ENCODE results near the gene CDX2.

CDX2 gene

DNA sequence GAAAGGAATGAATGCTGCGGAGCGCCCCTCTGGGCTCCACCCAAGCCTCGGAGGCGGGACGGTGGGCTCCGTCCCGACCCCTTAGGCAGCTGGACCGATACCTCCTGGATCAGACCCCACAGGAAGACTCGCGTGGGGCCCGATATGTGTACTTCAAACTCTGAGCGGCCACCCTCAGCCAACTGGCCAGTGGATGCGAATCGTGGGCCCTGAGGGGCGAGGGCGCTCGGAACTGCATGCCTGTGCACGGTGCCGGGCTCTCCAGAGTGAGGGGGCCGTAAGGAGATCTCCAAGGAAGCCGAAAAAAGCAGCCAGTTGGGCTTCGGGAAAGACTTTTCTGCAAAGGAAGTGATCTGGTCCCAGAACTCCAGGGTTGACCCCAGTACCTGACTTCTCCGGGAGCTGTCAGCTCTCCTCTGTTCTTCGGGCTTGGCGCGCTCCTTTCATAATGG is 40.7 kb downstream of the CDX2 start:
- DNase-seq, result no peak

DNA sequence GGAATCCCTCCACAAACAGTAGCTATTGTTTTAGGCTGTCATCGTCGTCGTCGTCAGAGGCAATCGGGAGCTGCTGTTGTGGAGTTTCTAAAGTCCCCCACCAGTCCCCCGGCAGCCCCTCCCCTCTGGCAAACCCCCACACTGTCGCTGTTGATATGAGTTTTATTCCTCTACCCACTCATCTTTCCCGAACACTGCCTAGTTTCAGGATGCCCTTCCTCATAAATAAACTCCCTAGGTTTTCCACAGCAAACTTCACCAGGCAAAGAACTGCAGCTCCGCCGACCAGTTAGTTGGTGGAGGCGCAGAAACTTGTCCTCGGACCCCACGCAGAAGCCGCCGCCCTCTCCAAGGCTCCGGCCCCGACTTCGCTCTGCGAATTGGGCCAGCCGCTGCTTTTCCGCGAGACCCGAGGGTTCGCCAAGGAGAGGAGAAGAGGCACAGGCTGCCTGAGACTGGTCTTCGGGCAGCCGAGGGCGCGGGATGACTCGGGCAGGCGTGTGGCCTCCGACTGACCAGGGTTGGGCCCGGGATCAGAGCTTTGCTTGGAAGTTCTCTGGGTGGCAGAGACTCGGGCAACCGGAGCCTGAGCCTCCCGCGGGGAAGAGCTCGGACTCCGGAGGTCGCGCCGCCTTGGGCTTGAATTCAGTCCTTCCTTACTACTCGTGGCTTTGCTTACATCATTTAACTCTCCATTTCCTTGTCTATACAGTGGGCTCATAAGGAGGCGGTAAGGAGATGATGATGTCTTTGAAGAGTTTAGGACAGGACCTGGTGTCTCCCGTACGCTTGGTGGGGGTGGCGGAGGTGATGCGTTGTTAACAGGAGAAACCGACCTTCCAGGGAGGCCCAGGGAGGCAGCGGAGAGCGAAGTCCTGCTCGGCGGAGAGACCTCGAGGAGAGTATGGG is 41.4 kb downstream of the CDX2 start:
- DNase-seq, result no peak

DNA sequence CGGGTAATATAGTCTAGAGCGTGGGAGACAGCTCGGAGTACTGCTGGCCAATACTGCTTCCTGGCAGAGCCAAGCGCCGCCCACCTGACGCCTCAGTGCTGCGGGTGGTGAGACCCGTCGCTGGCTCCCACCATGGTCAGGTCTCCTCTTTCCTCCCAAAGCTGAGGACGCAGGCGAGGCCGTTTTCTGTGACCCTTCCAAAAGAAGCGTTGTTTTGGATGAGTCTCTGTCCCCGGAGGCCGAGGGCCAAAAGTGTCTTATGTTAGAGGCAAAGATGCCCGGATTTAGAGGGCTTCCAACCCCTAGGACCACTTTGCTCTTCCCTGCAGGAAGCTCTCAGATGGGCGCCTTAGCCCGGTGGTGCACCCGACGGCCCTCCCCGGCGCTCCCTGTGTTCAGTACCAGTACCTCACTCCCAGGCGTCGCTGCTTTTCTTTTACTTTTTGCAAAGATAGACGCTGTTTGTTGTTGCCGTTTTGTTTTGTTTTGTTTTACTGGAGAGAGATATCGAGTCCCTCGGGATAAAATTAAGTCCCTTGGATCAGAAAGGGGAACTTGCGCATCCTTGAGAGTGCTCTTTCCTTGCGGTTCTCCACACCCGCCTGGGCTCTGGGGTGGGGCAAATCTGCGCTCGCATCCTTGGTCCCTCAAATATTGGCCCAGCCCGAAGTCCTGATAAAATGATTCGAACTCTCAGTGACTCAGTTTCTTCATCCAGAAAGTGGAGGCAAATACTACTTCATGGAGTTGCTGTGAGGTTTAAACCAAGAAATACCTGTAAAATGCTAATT is 42.3 kb downstream of the CDX2 start:
- no peak for DNase-seq

DNA sequence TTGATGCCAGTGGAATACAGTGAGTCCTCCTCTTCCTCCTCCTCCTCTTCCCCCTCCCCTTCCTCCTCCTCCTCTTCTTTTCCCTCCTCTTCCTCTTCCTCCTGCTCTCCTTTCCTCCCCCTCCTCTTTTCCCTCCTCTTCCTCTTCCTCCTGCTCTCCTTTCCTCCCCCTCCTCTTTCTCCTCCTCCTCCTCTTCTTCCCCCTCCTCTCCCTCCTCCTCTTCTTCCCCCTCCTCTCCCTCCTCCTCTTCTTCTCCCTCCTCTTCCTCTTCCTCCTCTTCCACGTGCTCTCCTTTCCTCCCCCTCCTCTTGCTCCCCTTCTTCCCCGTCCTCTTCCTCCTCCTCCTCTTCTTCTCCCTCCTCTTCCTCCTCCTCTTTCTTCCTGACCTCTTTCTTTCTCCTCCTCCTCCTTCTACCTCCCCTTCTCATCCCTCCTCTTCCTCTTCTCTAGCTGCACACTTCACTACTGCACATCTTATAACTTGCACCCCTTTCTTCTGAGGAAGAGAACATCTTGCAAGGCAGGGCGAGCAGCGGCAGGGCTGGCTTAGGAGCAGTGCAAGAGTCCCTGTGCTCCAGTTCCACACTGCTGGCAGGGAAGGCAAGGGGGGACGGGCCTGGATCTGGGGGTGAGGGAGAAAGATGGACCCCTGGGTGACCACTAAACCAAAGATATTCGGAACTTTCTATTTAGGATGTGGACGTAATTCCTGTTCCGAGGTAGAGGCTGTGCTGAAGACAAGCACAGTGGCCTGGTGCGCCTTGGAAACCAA is 43.7 kb downstream of the CDX2 start:
- no peak for DNase-seq

DNA sequence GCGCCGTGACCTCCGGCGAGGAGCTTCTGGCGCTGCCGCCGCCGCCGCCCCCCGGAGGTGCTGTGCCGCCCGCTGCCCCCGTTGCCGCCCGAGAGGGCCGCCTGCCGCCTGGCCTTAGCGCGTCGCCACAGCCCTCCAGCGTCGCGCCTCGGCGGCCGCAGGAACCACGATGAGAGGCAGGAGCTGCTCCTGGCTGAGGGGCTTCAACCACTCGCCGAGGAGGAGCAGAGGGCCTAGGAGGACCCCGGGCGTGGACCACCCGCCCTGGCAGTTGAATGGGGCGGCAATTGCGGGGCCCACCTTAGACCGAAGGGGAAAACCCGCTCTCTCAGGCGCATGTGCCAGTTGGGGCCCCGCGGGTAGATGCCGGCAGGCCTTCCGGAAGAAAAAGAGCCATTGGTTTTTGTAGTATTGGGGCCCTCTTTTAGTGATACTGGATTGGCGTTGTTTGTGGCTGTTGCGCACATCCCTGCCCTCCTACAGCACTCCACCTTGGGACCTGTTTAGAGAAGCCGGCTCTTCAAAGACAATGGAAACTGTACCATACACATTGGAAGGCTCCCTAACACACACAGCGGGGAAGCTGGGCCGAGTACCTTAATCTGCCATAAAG is 44.5 kb downstream of the CDX2 start:
- no peak for DNase-seq

DNA sequence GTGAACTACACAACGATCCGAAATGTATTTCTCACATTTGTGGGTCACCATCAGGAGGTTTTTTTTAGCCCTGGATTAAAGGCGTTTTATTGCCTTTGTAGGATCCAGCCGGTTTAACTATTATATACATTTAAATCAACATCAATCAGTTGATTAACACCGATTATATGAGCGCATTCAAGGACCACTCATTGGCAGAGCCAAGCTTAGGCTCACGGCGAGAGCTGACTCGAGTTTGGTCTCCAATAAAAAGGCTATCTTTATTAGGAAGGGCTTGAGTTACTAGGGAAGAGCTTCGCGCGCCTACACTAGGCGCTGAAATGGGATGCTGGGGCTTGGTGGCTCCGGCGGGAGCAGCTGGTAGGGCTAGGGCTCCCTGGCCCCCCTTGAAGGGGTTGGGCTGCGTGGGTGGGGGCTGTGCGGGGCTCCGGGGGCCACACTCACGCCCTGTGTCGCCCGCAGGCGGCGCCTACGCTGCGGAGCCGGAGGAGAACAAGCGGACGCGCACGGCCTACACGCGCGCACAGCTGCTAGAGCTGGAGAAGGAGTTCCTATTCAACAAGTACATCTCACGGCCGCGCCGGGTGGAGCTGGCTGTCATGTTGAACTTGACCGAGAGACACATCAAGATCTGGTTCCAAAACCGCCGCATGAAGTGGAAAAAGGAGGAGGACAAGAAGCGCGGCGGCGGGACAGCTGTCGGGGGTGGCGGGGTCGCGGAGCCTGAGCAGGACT is 45.2 kb downstream of the CDX2 start:
- DNase-seq, result no peak

DNA sequence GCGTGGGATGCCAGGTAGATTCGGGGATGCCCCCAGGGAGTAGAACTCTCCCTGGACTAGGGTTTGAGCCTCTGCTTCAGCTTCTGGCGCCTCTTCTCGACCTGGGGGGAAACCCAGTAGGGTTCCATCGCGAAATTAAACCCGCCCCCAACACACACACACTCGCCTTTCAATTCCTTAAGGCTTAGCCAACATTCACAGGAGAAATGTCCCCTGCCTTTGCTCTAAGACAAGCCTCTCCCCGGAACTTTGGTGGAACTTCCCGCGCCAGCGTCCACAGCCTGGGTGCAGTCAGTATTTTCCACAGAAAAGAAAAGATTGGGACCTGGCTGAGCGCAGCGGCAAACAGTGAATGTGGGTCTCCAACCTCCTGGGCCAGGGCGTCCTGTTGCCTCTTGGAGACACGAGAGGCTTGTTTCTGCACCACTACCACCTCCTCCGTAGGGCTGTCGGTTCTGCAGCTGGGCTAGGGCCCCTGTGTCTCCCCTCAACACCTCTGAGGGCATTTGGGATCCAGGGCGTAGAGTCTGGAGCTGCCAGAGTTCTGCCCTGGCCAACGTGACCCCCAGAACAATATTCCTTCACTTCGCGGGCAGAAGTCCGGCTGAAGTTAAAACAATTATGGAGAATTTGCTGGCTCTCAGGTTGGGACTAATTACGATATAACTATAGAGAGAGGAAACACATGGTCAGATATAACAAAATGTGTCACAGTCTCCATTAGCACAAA is 46.1 kb downstream of the CDX2 start:
- no peak for DNase-seq

DNA sequence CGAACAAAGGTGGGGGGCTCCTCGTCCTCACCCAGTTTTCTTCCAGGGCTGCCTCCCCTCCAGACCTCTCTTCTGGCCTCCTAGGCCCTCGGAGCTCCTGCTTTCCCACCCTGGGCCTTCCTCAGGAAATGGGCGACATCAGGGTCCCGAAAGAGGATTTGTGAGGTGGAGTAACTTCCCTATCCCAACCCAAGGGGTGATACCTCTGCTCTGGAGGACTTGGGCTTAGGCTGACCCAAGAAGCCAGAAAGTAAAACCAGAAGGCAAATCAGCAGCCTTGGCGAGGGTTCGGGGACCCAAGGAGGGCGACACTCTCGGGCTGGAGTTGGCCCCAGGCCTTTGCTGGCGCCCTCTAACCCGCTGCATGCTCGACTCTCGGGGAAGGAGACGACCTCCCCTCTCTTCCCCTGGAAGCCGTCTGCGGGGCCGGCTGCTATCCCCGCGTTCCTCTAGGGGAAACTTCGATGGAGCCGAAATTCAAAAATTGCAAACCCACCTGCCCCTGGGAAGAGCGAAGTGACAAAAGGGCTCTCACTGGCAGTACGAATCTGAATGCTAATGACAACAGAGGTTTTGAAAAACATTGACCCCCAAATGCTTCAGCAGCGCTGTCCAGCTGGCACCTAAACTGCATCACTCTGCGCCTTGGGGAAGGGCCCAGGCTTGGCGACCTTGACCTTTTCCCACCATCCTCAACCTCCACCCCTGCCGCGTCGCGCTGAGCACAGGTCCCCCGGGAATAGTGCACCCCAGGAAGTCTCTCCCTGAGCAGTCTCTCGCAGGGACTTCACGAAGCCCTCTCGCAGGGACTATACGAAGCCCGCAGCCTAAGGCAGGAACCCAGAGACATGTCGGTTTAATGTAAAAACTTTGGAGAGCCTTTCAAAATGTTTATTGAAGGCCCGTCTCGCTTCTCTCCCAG is 46.9 kb downstream of the CDX2 start:
- DNase-seq, result no peak

DNA sequence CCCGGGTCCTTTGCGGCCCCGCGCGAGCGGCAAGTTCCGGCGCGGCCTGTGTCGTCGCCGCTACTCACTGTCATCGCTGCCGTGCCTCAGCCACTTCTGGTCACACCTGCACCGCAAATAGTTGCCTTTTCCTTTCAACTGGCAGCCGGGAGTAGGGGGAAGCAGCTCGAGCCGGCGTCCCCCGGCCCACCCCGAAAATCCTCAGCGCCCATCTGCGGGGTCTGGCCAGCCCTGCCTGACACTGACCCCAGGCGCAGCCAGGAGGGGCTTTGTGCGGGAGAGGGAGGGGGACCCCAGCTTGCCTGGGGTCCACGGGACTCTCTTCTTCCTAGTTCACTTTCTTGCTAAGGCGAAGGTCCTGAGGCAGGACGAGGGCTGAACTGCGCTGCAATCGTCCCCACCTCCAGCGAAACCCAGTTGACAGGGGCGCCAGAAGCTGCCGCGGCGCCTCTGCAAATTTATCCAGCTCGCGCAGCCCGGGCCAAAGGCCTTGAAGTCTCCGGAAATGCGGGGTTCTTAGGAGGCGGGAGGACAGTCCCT is 47.6 kb downstream of the CDX2 start:
- no peak for DNase-seq

DNA sequence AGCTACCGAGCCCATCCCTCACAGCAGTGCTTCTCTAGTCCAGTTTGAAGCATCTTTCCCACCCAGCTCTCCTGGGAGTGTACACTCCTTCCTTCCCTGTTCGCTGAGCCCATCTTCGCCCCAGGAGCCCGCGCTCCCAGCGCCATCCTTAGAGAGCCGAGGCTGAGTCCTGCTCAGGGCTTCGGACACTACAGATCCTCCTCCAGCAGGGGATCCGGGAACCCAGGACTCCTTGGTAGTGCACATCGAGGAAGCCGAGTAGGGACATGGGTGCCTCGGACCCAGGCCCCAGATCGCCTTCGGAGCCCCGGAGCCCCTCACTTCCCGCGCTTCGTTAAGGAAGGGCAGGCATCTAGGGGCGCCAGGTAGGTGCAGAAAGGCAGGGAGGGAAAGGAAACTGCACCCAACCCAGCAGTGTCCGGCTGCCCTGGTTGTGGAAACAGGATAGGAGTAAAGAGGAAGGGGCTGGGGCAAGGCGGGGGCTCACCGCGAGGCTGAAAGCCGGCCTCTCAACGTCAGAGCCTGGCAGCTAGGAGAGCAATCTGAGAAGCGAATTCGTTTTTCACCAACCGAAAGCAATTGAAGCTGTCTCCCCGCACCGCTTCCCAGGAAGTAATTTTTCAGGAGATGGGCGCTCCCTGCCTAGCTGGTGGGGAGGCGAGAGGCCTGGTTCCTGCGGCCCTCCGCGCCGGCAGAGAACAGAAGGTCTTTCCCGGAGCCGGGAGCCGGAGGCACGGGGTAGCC is 48.3 kb downstream of the CDX2 start:
- DNase-seq, result no peak

DNA sequence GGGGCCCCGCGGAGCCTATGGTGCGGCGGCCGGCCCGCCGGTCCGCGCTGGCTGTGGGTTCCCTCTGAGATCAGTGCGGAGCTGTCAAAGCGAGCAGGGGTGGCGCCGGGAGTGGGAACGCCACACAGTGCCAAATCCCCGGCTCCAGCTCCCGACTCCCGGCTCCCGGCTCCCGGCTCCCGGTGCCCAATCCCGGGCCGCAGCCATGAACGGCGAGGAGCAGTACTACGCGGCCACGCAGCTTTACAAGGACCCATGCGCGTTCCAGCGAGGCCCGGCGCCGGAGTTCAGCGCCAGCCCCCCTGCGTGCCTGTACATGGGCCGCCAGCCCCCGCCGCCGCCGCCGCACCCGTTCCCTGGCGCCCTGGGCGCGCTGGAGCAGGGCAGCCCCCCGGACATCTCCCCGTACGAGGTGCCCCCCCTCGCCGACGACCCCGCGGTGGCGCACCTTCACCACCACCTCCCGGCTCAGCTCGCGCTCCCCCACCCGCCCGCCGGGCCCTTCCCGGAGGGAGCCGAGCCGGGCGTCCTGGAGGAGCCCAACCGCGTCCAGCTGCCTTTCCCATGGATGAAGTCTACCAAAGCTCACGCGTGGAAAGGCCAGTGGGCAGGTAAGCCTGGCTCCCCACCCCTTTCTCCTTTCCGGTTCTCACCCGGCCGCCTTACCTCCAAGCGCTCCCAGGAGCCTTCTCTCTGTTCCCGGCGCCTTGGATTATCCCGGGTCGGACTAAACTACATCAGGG is 49.0 kb downstream of the CDX2 start, which contains the start of gene PDX1:
TSS of gene PDX1 (plus strand) at position 67 of the 743 bp plus-strand sequence. CDS start at position 206, 139 bp downstream.
- DNase-seq, result no peak

DNA sequence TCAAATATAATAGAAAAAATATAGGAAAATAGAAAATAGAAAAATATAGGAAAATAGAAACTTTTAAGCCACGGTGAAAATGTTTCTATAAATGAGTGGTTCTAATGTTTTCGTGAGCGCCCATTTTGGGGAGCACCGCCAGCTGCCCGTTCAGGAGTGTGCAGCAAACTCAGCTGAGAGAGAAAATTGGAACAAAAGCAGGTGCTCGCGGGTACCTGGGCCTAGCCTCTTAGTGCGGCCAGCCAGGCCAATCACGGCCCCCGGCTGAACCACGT is 49.5 kb downstream of the CDX2 start:
- DNase-seq, result no peak

DNA sequence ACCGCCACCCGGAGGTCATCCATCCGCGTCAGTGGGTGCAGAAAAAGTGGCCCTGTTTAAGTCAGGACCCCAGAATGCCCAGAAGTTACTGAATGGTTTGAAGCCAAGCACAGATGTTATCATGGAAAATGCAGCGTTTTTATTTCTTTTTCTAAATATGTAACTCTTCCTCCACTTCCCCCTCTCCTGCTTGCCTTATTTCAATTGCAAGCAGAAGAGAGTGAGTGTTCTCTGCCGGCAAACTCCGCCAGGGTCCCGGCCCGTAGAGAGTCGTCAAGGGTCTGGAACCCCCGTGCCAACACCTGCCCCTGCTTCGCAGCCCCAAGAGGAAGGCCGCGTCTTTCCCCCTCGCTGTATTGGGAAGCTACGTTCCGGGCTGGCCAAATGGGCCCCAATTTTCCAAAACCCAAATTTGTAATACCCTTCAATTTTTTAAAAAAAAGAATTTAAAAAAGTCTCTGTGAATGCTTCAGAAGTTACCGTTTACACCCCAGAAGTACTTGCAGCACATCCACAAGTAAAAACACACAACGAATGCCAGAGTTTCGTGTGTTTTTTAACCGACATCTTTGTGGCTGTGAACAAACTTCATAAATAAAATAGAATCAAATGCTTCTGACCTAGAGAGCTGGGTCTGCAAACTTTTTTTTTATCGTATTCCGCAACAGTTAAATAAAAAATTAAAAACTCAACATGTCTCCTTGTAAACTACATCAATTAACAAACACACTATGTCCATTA is 50.0 kb downstream of the CDX2 start:
- DNase-seq, result no peak

DNA sequence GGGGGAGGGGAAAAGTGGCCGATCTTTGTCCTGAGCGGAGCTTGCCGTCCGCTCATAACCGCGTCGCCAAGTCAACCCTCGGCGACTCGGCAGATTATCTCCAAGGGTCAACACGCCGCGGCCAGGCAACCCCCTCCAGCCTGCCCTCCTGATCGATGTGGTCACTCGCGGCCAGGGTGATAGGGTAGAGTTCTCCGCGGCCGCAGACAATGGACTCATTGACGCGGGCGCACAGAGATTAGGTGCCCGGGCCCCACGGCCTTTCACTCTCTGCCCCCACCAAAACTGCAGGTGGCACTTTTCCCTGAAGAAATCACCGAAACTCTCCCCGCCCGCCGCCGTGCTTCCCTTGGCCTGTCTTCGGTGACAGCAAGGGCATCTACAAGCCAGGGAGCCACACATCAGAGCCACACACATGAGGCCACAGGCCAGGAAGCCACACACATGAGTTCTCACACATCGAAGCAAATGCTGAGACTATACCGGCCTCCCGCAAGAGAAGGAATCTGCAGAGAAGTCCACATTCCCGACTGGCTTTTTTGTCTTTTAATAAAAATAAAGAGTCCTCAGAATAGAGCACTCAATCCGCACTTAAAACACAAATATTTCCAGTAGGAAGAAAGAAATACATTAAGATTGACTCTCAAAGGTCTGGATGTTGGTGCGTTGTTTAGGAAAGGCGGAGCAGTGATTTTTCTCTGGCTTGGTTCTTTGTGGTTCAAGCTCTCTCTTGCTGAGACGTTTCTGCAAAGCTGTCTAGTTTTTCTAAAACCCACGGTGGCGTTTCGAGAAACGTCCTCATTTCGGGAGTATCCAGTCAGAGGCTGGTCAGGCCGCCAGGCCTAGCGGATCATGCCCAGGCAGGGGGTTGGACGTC is 50.8 kb downstream of the CDX2 start:
- DNase-seq, result no peak

DNA sequence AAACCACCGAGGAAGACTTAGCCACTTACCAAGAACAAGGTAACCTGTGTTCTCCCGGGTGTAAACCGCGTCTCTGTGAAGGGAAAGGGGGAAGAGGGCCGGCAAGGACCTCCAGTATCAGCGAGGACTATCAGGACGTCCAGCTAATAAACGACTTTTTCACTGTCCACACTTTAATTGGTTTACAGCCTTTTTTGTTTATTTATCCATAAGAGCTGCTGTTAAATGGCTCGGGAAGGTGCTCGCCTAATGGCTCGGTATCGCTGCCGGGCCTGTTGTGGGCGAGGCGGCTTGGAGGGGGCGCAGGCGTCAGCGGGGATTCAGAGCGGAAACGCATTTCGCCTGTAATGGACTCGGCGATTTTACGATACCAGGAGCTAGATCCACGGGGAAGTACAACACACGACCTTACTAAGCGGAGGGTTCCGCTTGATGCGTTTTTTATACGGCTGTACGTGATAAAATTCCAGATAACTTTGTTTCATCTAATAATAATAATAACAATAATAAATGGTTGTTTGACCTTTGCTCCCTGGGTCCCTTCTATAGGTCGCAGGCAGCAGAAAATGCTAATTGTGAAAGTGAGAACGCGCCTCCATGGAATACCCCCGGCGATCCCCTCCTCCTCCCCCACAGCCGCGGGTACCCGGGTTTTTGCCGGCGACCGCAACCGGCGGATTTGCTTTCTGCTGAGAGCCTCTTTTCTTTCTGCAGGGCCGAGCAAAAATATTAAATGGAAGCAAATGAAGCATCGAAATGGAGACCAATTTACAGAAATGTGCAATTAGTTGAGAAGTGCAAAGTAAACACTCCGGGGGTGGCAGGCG is 51.8 kb downstream of the CDX2 start:
- DNase-seq, result no peak
